Measurements from ENCODE around the gene MAD1L1.

DNA sequence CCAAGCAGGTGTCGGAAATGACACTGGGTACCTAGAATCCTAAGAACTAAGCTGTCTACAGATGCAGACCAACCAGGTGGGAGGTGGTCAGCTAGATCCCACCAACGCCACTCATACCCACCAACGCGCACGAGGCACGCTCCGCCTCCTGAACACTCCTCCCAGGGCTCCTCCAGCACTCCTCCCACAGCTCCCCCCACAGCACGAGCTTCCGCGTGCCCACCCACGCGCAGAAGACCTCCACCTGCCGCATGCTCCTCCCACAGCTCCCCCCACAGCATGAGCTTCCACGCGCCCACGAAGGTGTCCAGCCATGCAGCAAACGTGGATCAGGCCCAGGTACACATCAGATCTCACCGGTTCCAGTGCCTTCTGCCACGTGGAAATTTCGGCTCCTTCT lies 196.0 kb downstream of the MAD1L1 start:
- TF ChIP-seq, protein P1, sequence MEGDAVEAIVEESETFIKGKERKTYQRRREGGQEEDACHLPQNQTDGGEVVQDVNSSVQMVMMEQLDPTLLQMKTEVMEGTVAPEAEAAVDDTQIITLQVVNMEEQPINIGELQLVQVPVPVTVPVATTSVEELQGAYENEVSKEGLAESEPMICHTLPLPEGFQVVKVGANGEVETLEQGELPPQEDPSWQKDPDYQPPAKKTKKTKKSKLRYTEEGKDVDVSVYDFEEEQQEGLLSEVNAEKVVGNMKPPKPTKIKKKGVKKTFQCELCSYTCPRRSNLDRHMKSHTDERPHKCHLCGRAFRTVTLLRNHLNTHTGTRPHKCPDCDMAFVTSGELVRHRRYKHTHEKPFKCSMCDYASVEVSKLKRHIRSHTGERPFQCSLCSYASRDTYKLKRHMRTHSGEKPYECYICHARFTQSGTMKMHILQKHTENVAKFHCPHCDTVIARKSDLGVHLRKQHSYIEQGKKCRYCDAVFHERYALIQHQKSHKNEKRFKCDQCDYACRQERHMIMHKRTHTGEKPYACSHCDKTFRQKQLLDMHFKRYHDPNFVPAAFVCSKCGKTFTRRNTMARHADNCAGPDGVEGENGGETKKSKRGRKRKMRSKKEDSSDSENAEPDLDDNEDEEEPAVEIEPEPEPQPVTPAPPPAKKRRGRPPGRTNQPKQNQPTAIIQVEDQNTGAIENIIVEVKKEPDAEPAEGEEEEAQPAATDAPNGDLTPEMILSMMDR (IDR thresholded peaks at IDR 0.05) = no peak
- no peak for TF ChIP-seq POLR2A (IDR thresholded peaks at IDR 0.05)
